ENCODE results near the gene C7orf33. TPM values are rescaled to one million over a fixed set of nuclear protein-coding genes. Genes with fewer than 3 reads are reported as not detected.

C7orf33 gene
- total and polyA plus RNA-seq, 4 donors = not detected

DNA sequence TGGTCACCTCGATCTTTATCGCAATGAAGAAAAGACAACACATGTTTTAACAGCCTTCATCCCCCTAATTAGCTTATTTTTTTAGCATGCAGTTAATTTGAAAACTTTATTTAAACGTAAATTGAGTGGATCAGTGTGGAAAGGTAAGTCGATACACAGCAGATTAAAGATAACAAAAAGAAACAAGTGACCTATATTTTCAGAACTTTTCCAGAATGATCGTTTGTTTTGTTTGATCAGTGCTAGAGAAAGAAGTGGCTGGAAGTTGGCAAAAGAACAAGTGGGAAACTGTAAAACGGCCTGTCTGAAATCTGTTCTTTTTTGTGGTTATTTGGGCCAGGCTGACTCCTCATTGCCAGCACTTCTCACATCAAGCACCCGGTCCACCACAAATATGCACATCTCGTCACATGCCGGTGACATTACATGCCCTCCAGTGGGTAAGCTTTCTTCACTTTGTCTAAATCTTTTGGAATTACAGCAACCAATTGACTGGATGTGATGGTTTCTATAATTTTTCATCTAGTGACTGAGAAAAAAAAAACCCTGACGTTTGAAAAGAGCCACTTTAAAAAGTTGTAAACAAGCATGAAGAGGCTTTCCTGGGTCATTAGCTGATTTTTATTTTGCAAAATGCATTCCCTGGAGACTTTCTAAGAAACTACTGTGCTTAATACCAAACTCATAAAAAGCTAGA, 33.2 kb downstream of the C7orf33 start:
- DNase-seq (ENCODE audit: low spot score) = no peak
- Histone ChIP-seq H3K36me3 (ENCODE audit: control insufficient read depth in 4 of 4, insufficient read depth in 3 of 4, low read depth in 1 of 4, low read length in 3 of 4) (no peaks in the 10 kb centered on the region), H3K27me3 (ENCODE audit: control insufficient read depth in 4 of 4, insufficient read depth in 4 of 4, low read length in 3 of 4) (no peaks in the 10 kb centered on the region), H3K27ac (ENCODE audit: low read depth in 1 of 2, low read length in 2 of 2) (peak overlapping the region; percentile 22 to 76), H3K9me3 (ENCODE audit: control insufficient read depth in 4 of 4, low read length in 3 of 4) (no peaks in the 10 kb centered on the region), H3K4me3 (ENCODE audit: low read depth in 1 of 3, low read length in 3 of 3) (no peak overlapping the region), H3K4me1 (ENCODE audit: control insufficient read depth in 4 of 4, insufficient read depth in 4 of 4, low read length in 3 of 4) (peaks cover 4 to 25% (median 16%) of the 10 kb centered on the region in 4 donors), H3K9ac (ENCODE audit: low read depth in 1 of 2, low read length in 2 of 2) (peak overlapping the region; percentile 34 to 59)
- TF ChIP-seq HNF4A (conservative IDR thresholded peaks at IDR 0.05) (peak in 1 of 2 donors; percentile 12), EGR1 (IDR thresholded peaks at IDR 0.05; ENCODE audit: low read depth in 2 of 2) (no peak)
- 18% methylated on average over 10 of the region's 10 CpGs for WGBS

DNA sequence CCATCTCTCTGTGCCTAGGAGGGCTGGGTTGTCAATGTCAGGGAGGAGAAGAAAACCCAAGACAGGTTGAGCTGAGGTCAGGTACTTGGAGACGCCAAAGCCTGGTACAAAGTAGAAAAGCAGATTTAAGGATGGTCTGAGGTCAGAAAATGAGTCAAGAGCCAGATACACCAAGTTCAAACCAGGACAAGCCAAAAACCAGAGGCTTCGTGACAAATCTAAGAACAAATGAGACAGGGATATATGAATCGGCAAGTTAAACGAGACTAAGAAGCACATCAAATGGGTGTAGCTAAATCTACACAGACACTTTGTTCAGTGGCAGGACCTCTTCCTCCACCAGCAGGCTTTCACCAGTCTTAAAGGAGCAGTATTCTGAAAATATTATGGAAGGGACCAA, 34.2 kb downstream of the C7orf33 start:
- WGBS = 84% methylated on average over 4 of the region's 4 CpGs
- no peak overlapping the region for H3K4me3 ChIP-seq (ENCODE audit: low read depth in 1 of 3, low read length in 3 of 3)
- no peaks in the 10 kb centered on the region for H3K27me3 ChIP-seq (ENCODE audit: control insufficient read depth in 4 of 4, insufficient read depth in 4 of 4, low read length in 3 of 4)
- no peak for DNase-seq (ENCODE audit: low spot score)
- no peak overlapping the region for H3K9ac ChIP-seq (ENCODE audit: low read depth in 1 of 2, low read length in 2 of 2)
- peaks cover 4 to 25% (median 16%) of the 10 kb centered on the region in 4 donors for H3K4me1 ChIP-seq (ENCODE audit: control insufficient read depth in 4 of 4, insufficient read depth in 4 of 4, low read length in 3 of 4)
- H3K36me3 ChIP-seq (ENCODE audit: control insufficient read depth in 4 of 4, insufficient read depth in 3 of 4, low read depth in 1 of 4, low read length in 3 of 4) = no peaks in the 10 kb centered on the region
- H3K9me3 ChIP-seq (ENCODE audit: control insufficient read depth in 4 of 4, low read length in 3 of 4) = no peaks in the 10 kb centered on the region
- H3K27ac ChIP-seq (ENCODE audit: low read depth in 1 of 2, low read length in 2 of 2) = no peak overlapping the region
- TF ChIP-seq NR2F2 (IDR thresholded peaks at IDR 0.05) (no peak), GABPA (IDR thresholded peaks at IDR 0.05 in 1 of 2, conservative IDR thresholded peaks at IDR 0.05 in 1 of 2) (no peak), EGR1 (IDR thresholded peaks at IDR 0.05; ENCODE audit: low read depth in 2 of 2) (no peak), YY1 (IDR thresholded peaks at IDR 0.05) (no peak), FOXA2 (IDR thresholded peaks at IDR 0.05) (no peak), SP1 (IDR thresholded peaks at IDR 0.05) (no peak), JUND (IDR thresholded peaks at IDR 0.05) (no peak)
- TF ChIP-seq, protein P1, sequence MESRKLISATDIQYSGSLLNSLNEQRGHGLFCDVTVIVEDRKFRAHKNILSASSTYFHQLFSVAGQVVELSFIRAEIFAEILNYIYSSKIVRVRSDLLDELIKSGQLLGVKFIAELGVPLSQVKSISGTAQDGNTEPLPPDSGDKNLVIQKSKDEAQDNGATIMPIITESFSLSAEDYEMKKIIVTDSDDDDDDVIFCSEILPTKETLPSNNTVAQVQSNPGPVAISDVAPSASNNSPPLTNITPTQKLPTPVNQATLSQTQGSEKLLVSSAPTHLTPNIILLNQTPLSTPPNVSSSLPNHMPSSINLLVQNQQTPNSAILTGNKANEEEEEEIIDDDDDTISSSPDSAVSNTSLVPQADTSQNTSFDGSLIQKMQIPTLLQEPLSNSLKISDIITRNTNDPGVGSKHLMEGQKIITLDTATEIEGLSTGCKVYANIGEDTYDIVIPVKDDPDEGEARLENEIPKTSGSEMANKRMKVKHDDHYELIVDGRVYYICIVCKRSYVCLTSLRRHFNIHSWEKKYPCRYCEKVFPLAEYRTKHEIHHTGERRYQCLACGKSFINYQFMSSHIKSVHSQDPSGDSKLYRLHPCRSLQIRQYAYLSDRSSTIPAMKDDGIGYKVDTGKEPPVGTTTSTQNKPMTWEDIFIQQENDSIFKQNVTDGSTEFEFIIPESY (IDR thresholded peaks at IDR 0.05) = no peak

DNA sequence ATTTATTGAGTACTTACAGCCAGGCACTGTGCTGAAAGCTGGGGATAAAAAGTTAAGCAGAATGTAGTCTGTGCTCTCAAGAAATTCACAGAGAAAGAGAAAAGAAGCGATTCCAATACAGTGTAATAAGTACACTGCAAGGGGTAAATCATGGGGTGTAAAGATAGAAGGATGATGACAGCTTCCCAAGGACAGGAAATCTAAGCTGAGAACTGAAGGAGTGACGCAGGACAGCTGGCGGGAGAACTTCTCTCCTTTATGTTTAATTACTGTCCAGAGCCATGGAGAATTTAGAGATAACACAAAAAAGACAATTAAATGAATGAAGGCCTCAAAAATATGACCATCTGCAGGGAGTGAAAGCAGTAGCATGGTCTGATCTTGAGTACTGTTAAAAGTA, 34.8 kb downstream of the C7orf33 start:
- Histone ChIP-seq H3K4me3 (ENCODE audit: low read depth in 1 of 3, low read length in 3 of 3) (no peak overlapping the region), H3K27me3 (ENCODE audit: control insufficient read depth in 4 of 4, insufficient read depth in 4 of 4, low read length in 3 of 4) (no peaks in the 10 kb centered on the region), H3K4me1 (ENCODE audit: control insufficient read depth in 4 of 4, insufficient read depth in 4 of 4, low read length in 3 of 4) (peaks cover 3 to 24% (median 13%) of the 10 kb centered on the region in 4 donors), H3K9me3 (ENCODE audit: control insufficient read depth in 4 of 4, low read length in 3 of 4) (no peaks in the 10 kb centered on the region), H3K27ac (ENCODE audit: low read depth in 1 of 2, low read length in 2 of 2) (no peak overlapping the region), H3K36me3 (ENCODE audit: control insufficient read depth in 4 of 4, insufficient read depth in 3 of 4, low read depth in 1 of 4, low read length in 3 of 4) (no peaks in the 10 kb centered on the region), H3K9ac (ENCODE audit: low read depth in 1 of 2, low read length in 2 of 2) (no peak overlapping the region)
- 80% methylated on average over 3 of the region's 3 CpGs for WGBS
- DNase-seq (ENCODE audit: low spot score) = no peak
- TF ChIP-seq, protein P1 (IDR thresholded peaks at IDR 0.05) = no peak
- TF ChIP-seq, protein P2, sequence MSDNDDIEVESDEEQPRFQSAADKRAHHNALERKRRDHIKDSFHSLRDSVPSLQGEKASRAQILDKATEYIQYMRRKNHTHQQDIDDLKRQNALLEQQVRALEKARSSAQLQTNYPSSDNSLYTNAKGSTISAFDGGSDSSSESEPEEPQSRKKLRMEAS (IDR thresholded peaks at IDR 0.05) = no peak
- TF ChIP-seq HNF4A (conservative IDR thresholded peaks at IDR 0.05) = no peak
- TF ChIP-seq, protein P3, sequence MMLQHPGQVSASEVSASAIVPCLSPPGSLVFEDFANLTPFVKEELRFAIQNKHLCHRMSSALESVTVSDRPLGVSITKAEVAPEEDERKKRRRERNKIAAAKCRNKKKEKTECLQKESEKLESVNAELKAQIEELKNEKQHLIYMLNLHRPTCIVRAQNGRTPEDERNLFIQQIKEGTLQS (IDR thresholded peaks at IDR 0.05) = no peak
- TF ChIP-seq FOXA1 (IDR thresholded peaks at IDR 0.05) = no peak
- TF ChIP-seq RXRA (IDR thresholded peaks at IDR 0.05) = no peak
- no peak for TF ChIP-seq SP1 (IDR thresholded peaks at IDR 0.05)
- TF ChIP-seq, protein P4, sequence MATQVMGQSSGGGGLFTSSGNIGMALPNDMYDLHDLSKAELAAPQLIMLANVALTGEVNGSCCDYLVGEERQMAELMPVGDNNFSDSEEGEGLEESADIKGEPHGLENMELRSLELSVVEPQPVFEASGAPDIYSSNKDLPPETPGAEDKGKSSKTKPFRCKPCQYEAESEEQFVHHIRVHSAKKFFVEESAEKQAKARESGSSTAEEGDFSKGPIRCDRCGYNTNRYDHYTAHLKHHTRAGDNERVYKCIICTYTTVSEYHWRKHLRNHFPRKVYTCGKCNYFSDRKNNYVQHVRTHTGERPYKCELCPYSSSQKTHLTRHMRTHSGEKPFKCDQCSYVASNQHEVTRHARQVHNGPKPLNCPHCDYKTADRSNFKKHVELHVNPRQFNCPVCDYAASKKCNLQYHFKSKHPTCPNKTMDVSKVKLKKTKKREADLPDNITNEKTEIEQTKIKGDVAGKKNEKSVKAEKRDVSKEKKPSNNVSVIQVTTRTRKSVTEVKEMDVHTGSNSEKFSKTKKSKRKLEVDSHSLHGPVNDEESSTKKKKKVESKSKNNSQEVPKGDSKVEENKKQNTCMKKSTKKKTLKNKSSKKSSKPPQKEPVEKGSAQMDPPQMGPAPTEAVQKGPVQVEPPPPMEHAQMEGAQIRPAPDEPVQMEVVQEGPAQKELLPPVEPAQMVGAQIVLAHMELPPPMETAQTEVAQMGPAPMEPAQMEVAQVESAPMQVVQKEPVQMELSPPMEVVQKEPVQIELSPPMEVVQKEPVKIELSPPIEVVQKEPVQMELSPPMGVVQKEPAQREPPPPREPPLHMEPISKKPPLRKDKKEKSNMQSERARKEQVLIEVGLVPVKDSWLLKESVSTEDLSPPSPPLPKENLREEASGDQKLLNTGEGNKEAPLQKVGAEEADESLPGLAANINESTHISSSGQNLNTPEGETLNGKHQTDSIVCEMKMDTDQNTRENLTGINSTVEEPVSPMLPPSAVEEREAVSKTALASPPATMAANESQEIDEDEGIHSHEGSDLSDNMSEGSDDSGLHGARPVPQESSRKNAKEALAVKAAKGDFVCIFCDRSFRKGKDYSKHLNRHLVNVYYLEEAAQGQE (IDR thresholded peaks at IDR 0.05) = no peak
- TF ChIP-seq JUND (IDR thresholded peaks at IDR 0.05) = no peak
- TF ChIP-seq NR2F2 (IDR thresholded peaks at IDR 0.05) = no peak
- TF ChIP-seq HNF4G (IDR thresholded peaks at IDR 0.05) = no peak
- no peak for TF ChIP-seq YY1 (IDR thresholded peaks at IDR 0.05)
- TF ChIP-seq FOXA2 (IDR thresholded peaks at IDR 0.05) = no peak
- TF ChIP-seq, protein P5, sequence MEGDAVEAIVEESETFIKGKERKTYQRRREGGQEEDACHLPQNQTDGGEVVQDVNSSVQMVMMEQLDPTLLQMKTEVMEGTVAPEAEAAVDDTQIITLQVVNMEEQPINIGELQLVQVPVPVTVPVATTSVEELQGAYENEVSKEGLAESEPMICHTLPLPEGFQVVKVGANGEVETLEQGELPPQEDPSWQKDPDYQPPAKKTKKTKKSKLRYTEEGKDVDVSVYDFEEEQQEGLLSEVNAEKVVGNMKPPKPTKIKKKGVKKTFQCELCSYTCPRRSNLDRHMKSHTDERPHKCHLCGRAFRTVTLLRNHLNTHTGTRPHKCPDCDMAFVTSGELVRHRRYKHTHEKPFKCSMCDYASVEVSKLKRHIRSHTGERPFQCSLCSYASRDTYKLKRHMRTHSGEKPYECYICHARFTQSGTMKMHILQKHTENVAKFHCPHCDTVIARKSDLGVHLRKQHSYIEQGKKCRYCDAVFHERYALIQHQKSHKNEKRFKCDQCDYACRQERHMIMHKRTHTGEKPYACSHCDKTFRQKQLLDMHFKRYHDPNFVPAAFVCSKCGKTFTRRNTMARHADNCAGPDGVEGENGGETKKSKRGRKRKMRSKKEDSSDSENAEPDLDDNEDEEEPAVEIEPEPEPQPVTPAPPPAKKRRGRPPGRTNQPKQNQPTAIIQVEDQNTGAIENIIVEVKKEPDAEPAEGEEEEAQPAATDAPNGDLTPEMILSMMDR (IDR thresholded peaks at IDR 0.05; ENCODE audit: low read depth, low read length, missing input control) = no peak
- no peak for TF ChIP-seq GABPA (IDR thresholded peaks at IDR 0.05 in 1 of 2, conservative IDR thresholded peaks at IDR 0.05 in 1 of 2)
- TF ChIP-seq RAD21 (IDR thresholded peaks at IDR 0.05) = no peak
- TF ChIP-seq EGR1 (IDR thresholded peaks at IDR 0.05; ENCODE audit: low read depth in 2 of 2) = no peak

Measured in liver (tissue), 9 donors.